Hepatocyte (in vitro differentiated cells): ENCODE results near the gene CCDC68.

Experiments used
- CTCF ChIP-seq: fragments of 200-600 bp; sonication (generic); IDR thresholded peaks from 2 replicates; pipeline ENCODE4 v1.5.1; 2016; ENCODE audit warnings: antibody characterized with exemption, mild to moderate bottlenecking; ENCODE audit not compliant: poor library complexity
- EZH2 ChIP-seq: fragments of 200-600 bp; sonication (generic); IDR thresholded peaks from 2 replicates; pipeline ENCODE4 v1.6.1; 2016; ENCODE audit warnings: antibody characterized with exemption, mild to moderate bottlenecking, borderline replicate concordance
- EZH2phosphoT487 ChIP-seq: fragments of 200-600 bp; sonication (generic); IDR thresholded peaks from one replicate; pipeline ENCODE4 v1.6.1; 2018; ENCODE audit warnings: antibody characterized with exemption, mild to moderate bottlenecking, low read depth, moderate library complexity; ENCODE audit not compliant: unreplicated experiment, severe bottlenecking

GRCh38 chr18:54859667-54860421 is 99.4 kb downstream of the CCDC68 start:
- TF ChIP-seq CTCF (no peak), EZH2 (no peak), EZH2phosphoT487 (no peak)
